ENCODE data around the gene INKA2. TPM values are rescaled to one million over a fixed set of nuclear protein-coding genes. Genes with fewer than 3 reads are reported as not detected.

INKA2 gene
- total and polyA plus RNA-seq, 2 donors, result 1.4 to 1.5 TPM

DNA sequence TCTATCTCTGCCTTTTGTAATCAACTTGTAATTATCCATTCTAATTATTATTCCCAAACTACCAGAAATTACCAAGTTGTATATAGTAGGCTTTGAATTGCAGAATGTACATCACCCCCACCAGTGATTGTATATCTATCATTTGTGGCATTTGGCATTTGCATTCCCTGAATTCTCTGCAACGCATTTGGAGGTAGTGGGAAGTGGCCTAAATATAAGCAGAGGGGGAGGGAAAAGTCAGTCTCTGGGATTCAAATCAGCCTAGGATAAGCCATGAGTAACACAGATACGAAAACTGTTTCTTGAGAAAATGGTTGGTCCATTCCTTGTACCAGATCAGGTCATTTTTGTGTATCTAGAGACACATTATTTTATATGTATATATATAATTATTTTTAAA lies 37.2 kb upstream of the INKA2 start:
- no peaks in the 10 kb centered on the region for H3K36me3 ChIP-seq (ENCODE audit: control insufficient read depth in 2 of 2, insufficient read depth in 2 of 2, low read length in 1 of 2)
- H3K27ac ChIP-seq (ENCODE audit: low read depth in 1 of 2, low read length in 1 of 2), result no peak overlapping the region
- 97% methylated on average over 2 of the region's 2 CpGs for WGBS
- H3K27me3 ChIP-seq (ENCODE audit: control insufficient read depth in 2 of 2, insufficient read depth in 1 of 2, low read length in 1 of 2), result peaks cover 0 to 10% of the 10 kb centered on the region in 2 donors
- no peak for DNase-seq (ENCODE audit: low read depth in 6 of 9, low spot score in 9 of 9)
- no peak overlapping the region for H3K4me3 ChIP-seq (ENCODE audit: low read length in 2 of 2)
- no peaks in the 10 kb centered on the region for H3K4me1 ChIP-seq (ENCODE audit: control insufficient read depth in 2 of 2, insufficient read depth in 2 of 2, low read length in 2 of 2)
- H3K9me3 ChIP-seq (ENCODE audit: control insufficient read depth in 2 of 2, insufficient read depth in 1 of 2, low read length in 1 of 2), result no peaks in the 10 kb centered on the region

DNA sequence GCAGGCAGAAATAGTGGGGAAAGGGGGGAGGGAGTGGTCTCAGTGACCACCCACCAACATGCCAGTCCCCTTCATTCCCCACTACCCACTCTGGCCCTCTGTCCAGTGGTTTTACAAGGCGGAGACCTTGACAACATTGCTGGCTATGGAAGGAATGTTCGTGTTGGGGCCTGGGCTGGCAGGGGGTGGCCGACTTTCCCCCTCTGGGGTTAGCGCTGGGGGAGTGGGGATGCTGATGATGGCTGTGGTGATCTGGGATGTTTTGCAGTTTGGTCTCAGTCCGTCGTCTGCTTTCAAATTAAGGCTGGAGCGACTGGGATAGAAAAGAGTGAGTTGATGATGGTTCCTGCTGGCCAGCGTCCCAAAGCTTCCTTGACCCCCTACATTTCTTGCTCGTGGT lies 36.8 kb upstream of the INKA2 start:
- Histone ChIP-seq H3K9me3 (ENCODE audit: control insufficient read depth in 2 of 2, insufficient read depth in 1 of 2, low read length in 1 of 2) (no peaks in the 10 kb centered on the region), H3K27me3 (ENCODE audit: control insufficient read depth in 2 of 2, insufficient read depth in 1 of 2, low read length in 1 of 2) (peaks cover 0 to 10% of the 10 kb centered on the region in 2 donors), H3K4me3 (ENCODE audit: low read length in 2 of 2) (no peak overlapping the region), H3K36me3 (ENCODE audit: control insufficient read depth in 2 of 2, insufficient read depth in 2 of 2, low read length in 1 of 2) (no peaks in the 10 kb centered on the region), H3K27ac (ENCODE audit: low read depth in 1 of 2, low read length in 1 of 2) (no peak overlapping the region), H3K4me1 (ENCODE audit: control insufficient read depth in 2 of 2, insufficient read depth in 2 of 2, low read length in 2 of 2) (no peaks in the 10 kb centered on the region)
- 96% methylated on average over 9 of the region's 9 CpGs for WGBS
- DNase-seq (ENCODE audit: low read depth in 6 of 9, low spot score in 9 of 9), result no peak

DNA sequence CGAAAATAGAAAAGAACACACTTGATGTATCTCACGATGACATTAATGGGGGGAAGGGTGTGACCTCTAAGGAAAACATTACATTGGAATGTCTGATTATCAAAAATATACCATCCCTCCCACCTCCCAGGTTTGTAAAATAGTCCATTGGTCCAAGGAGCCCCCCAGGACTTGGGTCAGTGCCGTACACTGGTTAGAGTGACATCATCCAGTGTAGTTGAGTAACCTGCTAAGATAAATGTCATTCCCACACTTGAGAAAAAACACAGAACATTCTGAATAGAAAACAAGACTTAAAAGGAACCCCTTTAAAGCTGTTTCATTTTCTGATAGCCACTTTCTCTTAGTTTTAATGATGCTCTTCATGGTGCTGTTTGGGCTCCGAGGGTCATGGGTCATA lies 31.7 kb upstream of the INKA2 start:
- no peaks in the 10 kb centered on the region for H3K9me3 ChIP-seq (ENCODE audit: control insufficient read depth in 2 of 2, insufficient read depth in 1 of 2, low read length in 1 of 2)
- WGBS, result 98% methylated on average over 4 of the region's 4 CpGs
- H3K4me3 ChIP-seq (ENCODE audit: low read length in 2 of 2), result no peak overlapping the region
- no peaks in the 10 kb centered on the region for H3K4me1 ChIP-seq (ENCODE audit: control insufficient read depth in 2 of 2, insufficient read depth in 2 of 2, low read length in 2 of 2)
- H3K36me3 ChIP-seq (ENCODE audit: control insufficient read depth in 2 of 2, insufficient read depth in 2 of 2, low read length in 1 of 2), result peaks cover 7 to 19% of the 10 kb centered on the region in 2 donors
- DNase-seq (ENCODE audit: low read depth in 6 of 9, low spot score in 9 of 9), result no peak
- no peaks in the 10 kb centered on the region for H3K27me3 ChIP-seq (ENCODE audit: control insufficient read depth in 2 of 2, insufficient read depth in 1 of 2, low read length in 1 of 2)
- no peak overlapping the region for H3K27ac ChIP-seq (ENCODE audit: low read depth in 1 of 2, low read length in 1 of 2)

DNA sequence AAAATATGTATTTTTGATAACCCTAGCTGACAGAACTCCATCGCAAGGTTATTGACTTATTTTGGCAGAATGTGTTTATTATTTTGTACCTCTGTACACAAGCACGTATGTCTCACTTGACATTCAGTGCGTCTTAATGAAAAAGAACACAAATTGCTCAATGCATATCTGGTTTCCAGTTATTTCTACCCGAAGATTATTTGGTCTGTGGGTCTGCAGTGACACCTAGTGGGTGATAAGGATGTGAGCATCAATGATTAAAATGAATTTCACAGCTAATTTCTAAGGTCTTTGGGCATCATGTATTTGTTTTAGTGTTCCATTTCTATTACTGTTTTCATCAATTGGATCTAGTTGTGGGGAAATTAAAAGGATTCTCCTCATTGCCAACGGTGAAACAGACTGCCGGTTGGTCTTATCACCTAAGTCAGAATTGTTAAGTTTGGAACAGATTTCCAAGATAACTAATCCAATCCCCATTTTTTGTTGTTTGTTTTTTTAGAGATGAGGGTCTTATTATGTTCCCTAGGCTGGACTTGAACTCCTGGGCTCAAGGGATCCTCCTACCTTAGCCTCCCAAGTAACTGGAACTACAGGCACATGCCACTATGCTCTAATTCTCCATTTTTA lies 30.4 kb upstream of the INKA2 start:
- DNase-seq (ENCODE audit: low read depth in 6 of 9, low spot score in 9 of 9), result peak; percentile 29 to 81 (median 52)
- 55% methylated on average over 6 of the region's 6 CpGs for WGBS
- H3K27ac ChIP-seq (ENCODE audit: low read depth in 1 of 2, low read length in 1 of 2), result no peak overlapping the region

DNA sequence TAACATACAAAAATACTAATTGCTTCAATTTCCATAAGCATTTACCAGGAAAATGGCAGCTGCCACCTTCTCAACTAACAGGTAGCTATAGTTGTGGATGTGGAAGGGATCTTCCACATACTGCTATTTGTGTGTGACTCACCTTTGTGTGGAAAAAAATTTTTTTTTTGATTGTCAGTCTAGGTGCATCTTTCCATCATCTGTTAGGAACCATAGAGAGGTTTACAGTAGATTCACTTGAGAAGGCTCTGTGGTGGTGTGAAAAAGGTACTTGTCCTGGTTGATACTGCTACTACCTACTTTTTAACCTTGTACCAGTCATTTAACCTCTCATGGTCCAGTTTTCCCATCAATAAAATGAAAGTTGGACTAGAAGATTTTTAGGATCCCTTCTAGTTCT lies 29.4 kb upstream of the INKA2 start:
- H3K4me1 ChIP-seq (ENCODE audit: control insufficient read depth in 2 of 2, insufficient read depth in 2 of 2, low read length in 2 of 2), result no peaks in the 10 kb centered on the region
- H3K4me3 ChIP-seq (ENCODE audit: low read length in 2 of 2), result no peak overlapping the region
- H3K36me3 ChIP-seq (ENCODE audit: control insufficient read depth in 2 of 2, insufficient read depth in 2 of 2, low read length in 1 of 2), result peaks cover 16 to 39% of the 10 kb centered on the region in 2 donors
- H3K9me3 ChIP-seq (ENCODE audit: control insufficient read depth in 2 of 2, insufficient read depth in 1 of 2, low read length in 1 of 2), result no peaks in the 10 kb centered on the region
- no peak for DNase-seq (ENCODE audit: low read depth in 6 of 9, low spot score in 9 of 9)
- no peaks in the 10 kb centered on the region for H3K27me3 ChIP-seq (ENCODE audit: control insufficient read depth in 2 of 2, insufficient read depth in 1 of 2, low read length in 1 of 2)
- no peak overlapping the region for H3K27ac ChIP-seq (ENCODE audit: low read depth in 1 of 2, low read length in 1 of 2)

More for the DNA sequence above, 30.4 kb upstream of the INKA2 start:
- Histone ChIP-seq H3K9me3 (ENCODE audit: control insufficient read depth in 2 of 2, insufficient read depth in 1 of 2, low read length in 1 of 2) (no peaks in the 10 kb centered on the region), H3K4me3 (ENCODE audit: low read length in 2 of 2) (no peak overlapping the region), H3K4me1 (ENCODE audit: control insufficient read depth in 2 of 2, insufficient read depth in 2 of 2, low read length in 2 of 2) (no peaks in the 10 kb centered on the region), H3K36me3 (ENCODE audit: control insufficient read depth in 2 of 2, insufficient read depth in 2 of 2, low read length in 1 of 2) (peaks cover 13 to 31% of the 10 kb centered on the region in 2 donors), H3K27me3 (ENCODE audit: control insufficient read depth in 2 of 2, insufficient read depth in 1 of 2, low read length in 1 of 2) (no peaks in the 10 kb centered on the region)

DNA sequence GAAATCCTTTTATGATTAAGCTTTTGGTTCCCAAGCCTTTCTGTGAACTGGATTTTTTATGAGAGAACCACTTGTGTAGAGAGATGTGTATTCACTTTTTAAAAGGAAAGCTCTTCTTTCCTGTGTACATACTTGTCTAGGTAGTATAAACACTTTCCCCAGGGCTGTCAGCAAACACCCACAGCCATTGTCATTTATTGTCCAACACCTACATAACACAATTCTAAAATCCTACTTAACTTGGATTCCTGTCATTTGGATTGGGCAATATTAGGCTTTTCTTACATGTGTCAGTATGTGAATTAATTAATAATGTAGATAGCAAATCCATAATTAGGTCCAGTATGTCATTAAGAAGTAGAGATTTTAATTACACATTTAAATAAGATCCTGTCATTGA lies 28.8 kb upstream of the INKA2 start:
- Histone ChIP-seq H3K9me3 (ENCODE audit: control insufficient read depth in 2 of 2, insufficient read depth in 1 of 2, low read length in 1 of 2) (no peaks in the 10 kb centered on the region), H3K36me3 (ENCODE audit: control insufficient read depth in 2 of 2, insufficient read depth in 2 of 2, low read length in 1 of 2) (peaks cover 19 to 42% of the 10 kb centered on the region in 2 donors), H3K27me3 (ENCODE audit: control insufficient read depth in 2 of 2, insufficient read depth in 1 of 2, low read length in 1 of 2) (no peaks in the 10 kb centered on the region), H3K27ac (ENCODE audit: low read depth in 1 of 2, low read length in 1 of 2) (no peak overlapping the region), H3K4me3 (ENCODE audit: low read length in 2 of 2) (no peak overlapping the region), H3K4me1 (ENCODE audit: control insufficient read depth in 2 of 2, insufficient read depth in 2 of 2, low read length in 2 of 2) (no peaks in the 10 kb centered on the region)
- no peak for DNase-seq (ENCODE audit: low read depth in 6 of 9, low spot score in 9 of 9)

DNA sequence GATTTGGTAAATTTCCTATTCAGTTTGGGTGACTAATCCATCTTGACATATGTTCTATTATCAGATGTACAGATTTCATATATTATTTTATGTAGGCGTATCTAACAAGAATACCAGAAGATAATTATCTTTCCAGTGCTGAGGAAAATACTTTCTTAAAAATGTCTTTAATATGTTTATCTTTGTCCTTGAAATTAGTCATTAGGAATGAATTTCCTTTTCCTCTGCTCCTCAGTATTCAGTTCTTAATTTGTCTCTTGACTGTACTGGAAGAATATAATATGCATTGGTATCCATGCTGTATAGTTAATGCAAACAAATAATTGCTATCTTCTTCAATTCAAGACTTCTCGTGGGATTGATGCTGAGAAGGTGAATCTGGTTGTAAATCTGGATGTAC lies 23.1 kb upstream of the INKA2 start:
- H3K27me3 ChIP-seq (ENCODE audit: control insufficient read depth in 2 of 2, insufficient read depth in 1 of 2, low read length in 1 of 2), result no peaks in the 10 kb centered on the region
- H3K4me3 ChIP-seq (ENCODE audit: low read length in 2 of 2), result no peak overlapping the region
- peaks cover 24 to 70% of the 10 kb centered on the region in 2 donors for H3K36me3 ChIP-seq (ENCODE audit: control insufficient read depth in 2 of 2, insufficient read depth in 2 of 2, low read length in 1 of 2)
- H3K27ac ChIP-seq (ENCODE audit: low read depth in 1 of 2, low read length in 1 of 2), result no peak overlapping the region
- H3K4me1 ChIP-seq (ENCODE audit: control insufficient read depth in 2 of 2, insufficient read depth in 2 of 2, low read length in 2 of 2), result no peaks in the 10 kb centered on the region
- DNase-seq (ENCODE audit: low read depth in 6 of 9, low spot score in 9 of 9), result no peak
- H3K9me3 ChIP-seq (ENCODE audit: control insufficient read depth in 2 of 2, insufficient read depth in 1 of 2, low read length in 1 of 2), result no peaks in the 10 kb centered on the region
- WGBS, result 100% methylated on average over 2 of the region's 2 CpGs

DNA sequence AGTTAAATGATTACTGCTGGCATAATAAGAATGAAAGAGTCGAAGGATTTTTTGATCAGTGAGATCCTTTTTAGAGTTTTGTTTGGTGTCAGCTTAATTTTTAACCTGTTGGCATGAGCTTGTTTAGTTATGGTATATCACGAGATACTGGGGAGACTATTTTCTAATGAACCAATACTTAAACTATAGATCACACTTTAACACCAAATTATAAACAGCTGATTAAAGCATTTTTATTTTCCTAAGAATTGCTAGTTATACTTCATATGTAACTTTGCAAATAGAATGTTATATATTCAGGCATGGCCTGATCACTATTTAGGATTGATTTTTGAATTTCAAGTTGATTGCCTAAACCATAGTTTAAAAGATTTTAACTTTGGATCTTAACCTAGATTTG lies 22.5 kb upstream of the INKA2 start:
- H3K27me3 ChIP-seq (ENCODE audit: control insufficient read depth in 2 of 2, insufficient read depth in 1 of 2, low read length in 1 of 2), result no peaks in the 10 kb centered on the region
- H3K36me3 ChIP-seq (ENCODE audit: control insufficient read depth in 2 of 2, insufficient read depth in 2 of 2, low read length in 1 of 2), result peaks cover 24 to 67% of the 10 kb centered on the region in 2 donors
- peaks cover 3 to 6% of the 10 kb centered on the region in 2 donors for H3K4me1 ChIP-seq (ENCODE audit: control insufficient read depth in 2 of 2, insufficient read depth in 2 of 2, low read length in 2 of 2)
- no peaks in the 10 kb centered on the region for H3K9me3 ChIP-seq (ENCODE audit: control insufficient read depth in 2 of 2, insufficient read depth in 1 of 2, low read length in 1 of 2)
- no peak overlapping the region for H3K27ac ChIP-seq (ENCODE audit: low read depth in 1 of 2, low read length in 1 of 2)
- no peak for DNase-seq (ENCODE audit: low read depth in 6 of 9, low spot score in 9 of 9)
- 99% methylated on average over 2 of the region's 2 CpGs for WGBS
- H3K4me3 ChIP-seq (ENCODE audit: low read length in 2 of 2), result no peak overlapping the region

DNA sequence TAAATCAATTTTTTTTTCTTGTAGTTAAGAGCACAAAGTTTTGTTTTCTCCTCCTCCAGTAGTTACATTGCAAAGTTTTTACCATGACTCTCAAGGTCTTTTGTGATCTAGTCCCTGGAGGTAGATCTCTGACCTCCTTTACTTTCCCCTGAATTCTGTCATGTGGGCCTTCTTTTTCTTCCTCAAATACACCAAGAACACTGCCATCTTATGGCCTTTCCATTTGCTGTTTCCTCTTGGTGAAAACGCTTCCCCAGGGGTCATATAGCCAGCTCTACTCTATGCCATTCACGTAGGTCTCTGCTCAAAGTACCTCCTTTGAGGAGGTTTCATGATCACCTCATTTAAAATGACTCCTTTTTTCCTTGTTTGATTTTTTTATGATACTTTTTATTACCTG lies 19.2 kb upstream of the INKA2 start:
- no peaks in the 10 kb centered on the region for H3K9me3 ChIP-seq (ENCODE audit: control insufficient read depth in 2 of 2, insufficient read depth in 1 of 2, low read length in 1 of 2)
- H3K27me3 ChIP-seq (ENCODE audit: control insufficient read depth in 2 of 2, insufficient read depth in 1 of 2, low read length in 1 of 2), result no peaks in the 10 kb centered on the region
- H3K27ac ChIP-seq (ENCODE audit: low read depth in 1 of 2, low read length in 1 of 2), result no peak overlapping the region
- peaks cover 11 to 26% of the 10 kb centered on the region in 2 donors for H3K4me1 ChIP-seq (ENCODE audit: control insufficient read depth in 2 of 2, insufficient read depth in 2 of 2, low read length in 2 of 2)
- H3K36me3 ChIP-seq (ENCODE audit: control insufficient read depth in 2 of 2, insufficient read depth in 2 of 2, low read length in 1 of 2), result peaks cover 8 to 37% of the 10 kb centered on the region in 2 donors
- no peak overlapping the region for H3K4me3 ChIP-seq (ENCODE audit: low read length in 2 of 2)
- no peak for DNase-seq (ENCODE audit: low read depth in 6 of 9, low spot score in 9 of 9)
- WGBS, result 87% methylated on average over 2 of the region's 2 CpGs
